ENCODE measurements around the gene FHAD1. TPM values are rescaled to one million over a fixed set of nuclear protein-coding genes. Genes with fewer than 3 reads are reported as not detected.

The FHAD1 gene
- total RNA-seq, 1 experiment from 2014 or later = 2.0 TPM

- TF ChIP-seq, protein P1, sequence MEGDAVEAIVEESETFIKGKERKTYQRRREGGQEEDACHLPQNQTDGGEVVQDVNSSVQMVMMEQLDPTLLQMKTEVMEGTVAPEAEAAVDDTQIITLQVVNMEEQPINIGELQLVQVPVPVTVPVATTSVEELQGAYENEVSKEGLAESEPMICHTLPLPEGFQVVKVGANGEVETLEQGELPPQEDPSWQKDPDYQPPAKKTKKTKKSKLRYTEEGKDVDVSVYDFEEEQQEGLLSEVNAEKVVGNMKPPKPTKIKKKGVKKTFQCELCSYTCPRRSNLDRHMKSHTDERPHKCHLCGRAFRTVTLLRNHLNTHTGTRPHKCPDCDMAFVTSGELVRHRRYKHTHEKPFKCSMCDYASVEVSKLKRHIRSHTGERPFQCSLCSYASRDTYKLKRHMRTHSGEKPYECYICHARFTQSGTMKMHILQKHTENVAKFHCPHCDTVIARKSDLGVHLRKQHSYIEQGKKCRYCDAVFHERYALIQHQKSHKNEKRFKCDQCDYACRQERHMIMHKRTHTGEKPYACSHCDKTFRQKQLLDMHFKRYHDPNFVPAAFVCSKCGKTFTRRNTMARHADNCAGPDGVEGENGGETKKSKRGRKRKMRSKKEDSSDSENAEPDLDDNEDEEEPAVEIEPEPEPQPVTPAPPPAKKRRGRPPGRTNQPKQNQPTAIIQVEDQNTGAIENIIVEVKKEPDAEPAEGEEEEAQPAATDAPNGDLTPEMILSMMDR (conservative IDR thresholded peaks at IDR 0.05; ENCODE audit: low read depth, low read length) = no peak
- TF ChIP-seq EZH2 (IDR thresholded peaks at IDR 0.05; ENCODE audit: borderline replicate concordance, low read depth, low read length, poor library complexity, severe bottlenecking) = no peak
- Histone ChIP-seq H3K27ac (ENCODE audit: low read depth, low read length, poor library complexity, severe bottlenecking) (no peak overlapping the region), H3K4me3 (ENCODE audit: low read depth, low read length, poor library complexity, severe bottlenecking) (no peak overlapping the region), H3K4me1 (ENCODE audit: insufficient read depth, low read length, poor library complexity, severe bottlenecking) (no peaks in the 10 kb centered on the region), H3K27me3 (replicated peaks; ENCODE audit: insufficient read depth, low read depth, low read length, poor library complexity) (no peaks in the 10 kb centered on the region), H3K36me3 (ENCODE audit: insufficient read depth, low read length, poor library complexity, severe bottlenecking) (no peaks in the 10 kb centered on the region), H3K9me3 (ENCODE audit: low read depth, low read length, poor library complexity, severe bottlenecking) (no peaks in the 10 kb centered on the region)
- ChIA-PET POLR2A (ENCODE audit: low non-redundant PET) (no interaction called here), CTCF (no interaction called here)
- intact Hi-C loops (cut with micrococcal nuclease; ENCODE audit: unreplicated experiment) = no loop called here
- BruUV-seq (replicated peaks) = no TSS peak
- DNase-seq (ENCODE audit: low spot score) = no peak
Measured at GRCh38 chr1:15282810-15283474, 35.9 kb downstream of the FHAD1 start.

DNA sequence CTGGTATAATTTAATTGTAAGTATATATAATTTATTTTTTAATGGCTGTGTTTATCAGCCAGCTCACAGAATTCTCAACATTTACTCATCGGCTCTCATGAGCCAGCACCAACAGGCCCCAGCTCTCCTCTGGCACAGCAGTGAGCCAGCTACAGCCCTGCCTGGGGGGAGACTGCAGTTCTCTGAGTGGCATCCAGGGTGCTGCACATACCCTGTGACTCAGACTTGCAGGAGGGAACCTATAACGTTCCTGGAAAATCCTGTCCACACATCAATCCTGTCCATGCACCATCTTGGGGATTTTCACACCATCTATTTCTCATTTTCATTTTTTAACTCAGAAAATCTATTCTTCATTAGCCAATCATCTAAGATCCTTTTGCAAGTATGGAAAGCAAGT is 36.5 kb downstream of the FHAD1 start:
- CTCF ChIA-PET = no interaction called here
- no TSS peak for BruUV-seq (replicated peaks)

DNA sequence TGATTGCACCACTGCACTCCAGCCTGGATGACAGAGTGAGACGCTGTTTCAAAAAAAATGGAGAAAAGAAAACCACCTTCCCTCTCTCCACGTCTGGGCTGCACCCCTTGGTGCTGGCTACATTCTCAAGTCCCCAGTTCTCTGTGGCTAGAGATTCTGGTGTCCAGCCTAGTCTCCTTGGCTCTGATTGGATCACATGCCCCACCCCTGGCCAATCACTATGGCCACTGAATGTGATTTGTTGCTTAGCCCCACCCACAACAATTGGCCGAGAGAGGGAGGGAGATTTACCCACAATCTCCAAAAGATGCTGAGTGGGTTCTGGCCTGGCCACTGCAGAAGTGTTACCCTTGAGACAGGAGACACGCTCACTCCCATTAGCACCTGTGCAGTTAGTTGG is 39.4 kb downstream of the FHAD1 start:
- no peaks in the 10 kb centered on the region for H3K4me1 ChIP-seq (ENCODE audit: insufficient read depth, low read length, poor library complexity, severe bottlenecking)

More for the DNA sequence above, 36.5 kb downstream of the FHAD1 start:
- no peak for TF ChIP-seq EZH2 (IDR thresholded peaks at IDR 0.05; ENCODE audit: borderline replicate concordance, low read depth, low read length, poor library complexity, severe bottlenecking)
- TF ChIP-seq, protein P1 (conservative IDR thresholded peaks at IDR 0.05; ENCODE audit: low read depth, low read length) = no peak
- H3K4me1 ChIP-seq (ENCODE audit: insufficient read depth, low read length, poor library complexity, severe bottlenecking) = no peaks in the 10 kb centered on the region
- POLR2A ChIA-PET (ENCODE audit: low non-redundant PET) = no interaction called here
- no peak for DNase-seq (ENCODE audit: low spot score)
- no peak overlapping the region for H3K27ac ChIP-seq (ENCODE audit: low read depth, low read length, poor library complexity, severe bottlenecking)
- no peak overlapping the region for H3K4me3 ChIP-seq (ENCODE audit: low read depth, low read length, poor library complexity, severe bottlenecking)
- intact Hi-C loops (cut with micrococcal nuclease; ENCODE audit: unreplicated experiment) = no loop called here
- no peaks in the 10 kb centered on the region for H3K27me3 ChIP-seq (replicated peaks; ENCODE audit: insufficient read depth, low read depth, low read length, poor library complexity)
- H3K9me3 ChIP-seq (ENCODE audit: low read depth, low read length, poor library complexity, severe bottlenecking) = no peaks in the 10 kb centered on the region
- H3K36me3 ChIP-seq (ENCODE audit: insufficient read depth, low read length, poor library complexity, severe bottlenecking) = no peaks in the 10 kb centered on the region

More for the DNA sequence above, 39.4 kb downstream of the FHAD1 start:
- CTCF ChIA-PET = no interaction called here
- H3K4me3 ChIP-seq (ENCODE audit: low read depth, low read length, poor library complexity, severe bottlenecking) = no peak overlapping the region
- H3K36me3 ChIP-seq (ENCODE audit: insufficient read depth, low read length, poor library complexity, severe bottlenecking) = no peaks in the 10 kb centered on the region
- no peak for TF ChIP-seq EZH2 (IDR thresholded peaks at IDR 0.05; ENCODE audit: borderline replicate concordance, low read depth, low read length, poor library complexity, severe bottlenecking)
- TF ChIP-seq, protein P1 (conservative IDR thresholded peaks at IDR 0.05; ENCODE audit: low read depth, low read length) = no peak
- H3K27ac ChIP-seq (ENCODE audit: low read depth, low read length, poor library complexity, severe bottlenecking) = no peak overlapping the region
- POLR2A ChIA-PET (ENCODE audit: low non-redundant PET) = no interaction called here
- no peaks in the 10 kb centered on the region for H3K27me3 ChIP-seq (replicated peaks; ENCODE audit: insufficient read depth, low read depth, low read length, poor library complexity)
- no peak for DNase-seq (ENCODE audit: low spot score)
- H3K9me3 ChIP-seq (ENCODE audit: low read depth, low read length, poor library complexity, severe bottlenecking) = no peaks in the 10 kb centered on the region
- no TSS peak for BruUV-seq (replicated peaks)
- intact Hi-C loops (cut with micrococcal nuclease; ENCODE audit: unreplicated experiment) = no loop called here
